Progenitor cell of endocrine pancreas (in vitro differentiated cells): ENCODE measurements around the gene CLCA1. TPM values are rescaled to one million over a fixed set of nuclear protein-coding genes. Genes with fewer than 3 reads are reported as not detected.

Source experiments
- DNase-seq: peaks from one replicate; pipeline ENCODE4 v3.0.0; 2021; ENCODE audit warnings: low spot score; ENCODE audit not compliant: unreplicated experiment
- H3K27ac Mint-ChIP-seq: 2 replicates; pipeline ENCODE4 v1.8.0; 2021; ENCODE audit warnings: mild to moderate bottlenecking, moderate library complexity, mixed read lengths
- H3K27me3 Mint-ChIP-seq: 2 replicates; pipeline ENCODE4 v1.8.0; 2021; ENCODE audit warnings: mixed read lengths
- H3K36me3 Mint-ChIP-seq: 2 replicates; pipeline ENCODE4 v1.8.0; 2022; ENCODE audit warnings: mixed read lengths; ENCODE audit not compliant: insufficient read depth
- H3K4me1 Mint-ChIP-seq: 2 replicates; pipeline ENCODE4 v1.8.0; 2021; ENCODE audit warnings: low read depth, mixed read lengths
- H3K4me3 Mint-ChIP-seq: 2 replicates; pipeline ENCODE4 v1.8.0; 2021; ENCODE audit warnings: low read depth, mild to moderate bottlenecking, moderate library complexity, mixed read lengths
- H3K9me3 Mint-ChIP-seq: 2 replicates; pipeline ENCODE4 v1.8.0; 2021; ENCODE audit warnings: low read depth, mixed read lengths
- total RNA-seq: library from RNA; stranded (reverse); gene quantifications from 2 replicates; pipeline ENCODE4 v1.2.1, GENCODE V29; 2021
- TF ChIP-seq, protein P1 (sequence below): fragments of 200-600 bp; sonication (generic); IDR thresholded peaks from one replicate; pipeline ENCODE4 v1.5.0; 2021; ENCODE audit warnings: antibody characterized with exemption, mild to moderate bottlenecking; ENCODE audit not compliant: unreplicated experiment

CLCA1 gene
- total RNA-seq, 1 donor from 2014 or later = not detected

DNA sequence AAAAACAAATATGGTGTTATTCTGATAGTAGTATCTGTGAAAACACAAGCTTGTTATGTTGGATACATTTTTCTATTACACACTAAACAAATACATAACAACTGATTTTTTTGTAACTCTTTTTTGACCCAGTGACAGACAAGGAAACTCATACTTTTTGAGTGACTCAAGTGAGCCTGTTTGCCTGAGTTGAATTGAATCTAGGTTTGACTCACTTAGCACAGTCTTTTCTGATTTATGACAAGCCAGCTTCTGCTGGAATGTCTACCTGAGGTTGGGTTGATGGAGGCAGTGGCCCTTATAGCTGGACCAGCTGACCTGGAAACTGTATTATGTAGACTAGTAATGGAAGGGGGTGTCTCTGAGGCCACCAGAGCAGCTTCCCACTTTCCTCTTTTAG, 73.9 kb downstream of the CLCA1 start:
- TF ChIP-seq, protein P1, sequence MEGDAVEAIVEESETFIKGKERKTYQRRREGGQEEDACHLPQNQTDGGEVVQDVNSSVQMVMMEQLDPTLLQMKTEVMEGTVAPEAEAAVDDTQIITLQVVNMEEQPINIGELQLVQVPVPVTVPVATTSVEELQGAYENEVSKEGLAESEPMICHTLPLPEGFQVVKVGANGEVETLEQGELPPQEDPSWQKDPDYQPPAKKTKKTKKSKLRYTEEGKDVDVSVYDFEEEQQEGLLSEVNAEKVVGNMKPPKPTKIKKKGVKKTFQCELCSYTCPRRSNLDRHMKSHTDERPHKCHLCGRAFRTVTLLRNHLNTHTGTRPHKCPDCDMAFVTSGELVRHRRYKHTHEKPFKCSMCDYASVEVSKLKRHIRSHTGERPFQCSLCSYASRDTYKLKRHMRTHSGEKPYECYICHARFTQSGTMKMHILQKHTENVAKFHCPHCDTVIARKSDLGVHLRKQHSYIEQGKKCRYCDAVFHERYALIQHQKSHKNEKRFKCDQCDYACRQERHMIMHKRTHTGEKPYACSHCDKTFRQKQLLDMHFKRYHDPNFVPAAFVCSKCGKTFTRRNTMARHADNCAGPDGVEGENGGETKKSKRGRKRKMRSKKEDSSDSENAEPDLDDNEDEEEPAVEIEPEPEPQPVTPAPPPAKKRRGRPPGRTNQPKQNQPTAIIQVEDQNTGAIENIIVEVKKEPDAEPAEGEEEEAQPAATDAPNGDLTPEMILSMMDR = no peak
- DNase-seq = no peak
- Mint-ChIP-seq H3K36me3 (no peaks in the 10 kb centered on the region), H3K4me3 (no peak overlapping the region), H3K27me3 (no peaks in the 10 kb centered on the region), H3K4me1 (no peaks in the 10 kb centered on the region), H3K27ac (no peak overlapping the region), H3K9me3 (peaks cover 7% of the 10 kb centered on the region)

DNA sequence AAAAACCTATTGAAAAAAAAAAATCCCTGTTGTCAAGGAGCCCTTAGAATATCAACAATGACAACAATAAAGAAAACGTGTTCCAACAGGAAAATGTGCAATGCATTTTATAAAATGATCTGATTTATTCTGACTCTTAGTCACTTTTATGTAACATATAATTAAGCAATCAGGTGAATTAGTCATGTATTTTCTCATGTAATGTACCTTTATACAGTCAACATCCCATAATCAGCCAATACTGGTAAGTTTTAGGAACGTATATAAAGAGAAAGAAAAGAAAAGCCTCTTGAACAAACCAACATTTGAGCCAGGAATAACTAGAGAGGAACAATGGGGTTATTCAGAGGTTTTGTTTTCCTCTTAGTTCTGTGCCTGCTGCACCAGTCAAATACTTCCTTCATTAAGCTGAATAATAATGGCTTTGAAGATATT, 78.1 kb downstream of the CLCA1 start, which contains the start of gene CLCA4:
TSS of gene CLCA4 (plus strand) at position 292 of the 435 bp plus-strand sequence. CDS start at position 334, 42 bp downstream.
- no peaks in the 10 kb centered on the region for H3K36me3 Mint-ChIP-seq
- H3K9me3 Mint-ChIP-seq = peaks cover 7% of the 10 kb centered on the region
- no peak for DNase-seq
- no peak within 1 kb of the TSS for H3K27ac Mint-ChIP-seq
- TF ChIP-seq, protein P1 = no peak
- no peaks in the 10 kb centered on the region for H3K4me1 Mint-ChIP-seq
- no peak within 1 kb of the TSS for H3K4me3 Mint-ChIP-seq
- H3K27me3 Mint-ChIP-seq = no peaks in the 10 kb centered on the region

DNA sequence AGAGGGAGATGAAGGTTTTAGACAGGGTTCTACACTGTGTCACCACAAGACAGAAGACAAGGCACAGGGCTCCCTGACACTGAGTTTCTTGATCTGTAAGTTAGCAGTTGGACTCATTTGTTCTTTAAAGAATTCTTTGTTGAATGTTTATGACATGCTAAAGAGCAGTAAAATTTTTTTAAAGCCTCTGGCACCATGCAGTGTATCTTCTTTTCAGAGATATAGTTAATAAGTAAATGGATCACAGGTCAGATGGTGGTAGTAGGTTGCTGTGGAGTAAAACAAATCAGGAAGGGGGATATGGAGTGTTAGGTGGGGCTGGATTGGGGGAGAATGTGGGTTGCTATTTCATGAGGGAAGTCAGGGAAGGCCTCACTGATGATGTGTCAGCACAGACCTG, 80.1 kb downstream of the CLCA1 start:
- Mint-ChIP-seq H3K27ac (no peak overlapping the region), H3K27me3 (no peaks in the 10 kb centered on the region), H3K4me3 (no peak overlapping the region), H3K4me1 (no peaks in the 10 kb centered on the region), H3K36me3 (no peaks in the 10 kb centered on the region), H3K9me3 (peaks cover 8% of the 10 kb centered on the region)
- TF ChIP-seq, protein P1 = no peak
- no peak for DNase-seq

Other genes with a start within 250 kb of the CLCA1 start
- gene ODF2L, start 72.6 kb upstream of the CLCA1 start, total RNA-seq = 111 and 113 TPM in 2 replicates
- not detected in 2 replicates for gene CLCA2, start 44.8 kb upstream of the CLCA1 start, total RNA-seq
- gene CLCA4, start 78.2 kb downstream of the CLCA1 start, total RNA-seq = not detected in 2 replicates
- gene SH3GLB1, start 235.6 kb downstream of the CLCA1 start, total RNA-seq = 48.5 and 50.0 TPM in 2 replicates